HS-27A (cell line): ENCODE results near the gene DBNDD2.
A peak's percentile ranks its signal among the peaks of the same experiment; 100 is the strongest.

Experiments used
- DNase-seq: peaks from one replicate; pipeline ENCODE4 v3.0.0-alpha.2; 2012; ENCODE audit warnings: low read depth, missing footprints

DBNDD2 gene

DNA sequence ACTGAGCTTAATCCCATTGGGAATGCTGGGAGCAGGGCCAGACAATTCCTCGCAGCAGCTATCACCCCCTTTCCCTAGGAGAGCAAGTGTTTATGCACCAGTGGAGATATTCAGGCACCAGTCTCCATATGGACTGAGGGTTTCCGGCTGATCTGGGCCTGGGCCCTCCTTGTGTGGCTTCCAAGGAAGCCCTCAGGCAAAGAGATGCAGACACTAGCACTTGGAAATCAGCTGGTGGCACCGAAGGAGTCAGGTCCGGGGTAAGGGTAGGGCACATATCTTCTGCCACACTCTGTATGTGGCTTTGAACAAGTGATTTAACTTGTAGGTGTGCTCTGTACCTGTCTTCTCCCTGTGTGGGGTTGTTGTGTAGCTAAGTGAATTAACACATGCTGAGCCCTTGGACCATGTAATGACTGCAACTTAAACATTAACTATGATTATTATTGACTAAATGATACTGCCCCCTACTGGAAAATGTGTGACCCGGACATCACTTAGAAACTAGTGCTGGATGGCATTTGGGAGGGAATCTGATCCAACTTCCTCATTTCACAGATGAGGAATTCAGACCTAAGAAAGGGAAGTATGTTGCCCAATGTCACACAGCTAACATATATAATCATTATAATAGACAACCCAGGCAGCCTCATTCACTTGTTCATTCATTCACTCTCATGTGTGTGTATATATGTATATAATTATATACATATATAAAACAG lies 42.2 kb downstream of the DBNDD2 start:
- DNase-seq, result peak; percentile 34

DNA sequence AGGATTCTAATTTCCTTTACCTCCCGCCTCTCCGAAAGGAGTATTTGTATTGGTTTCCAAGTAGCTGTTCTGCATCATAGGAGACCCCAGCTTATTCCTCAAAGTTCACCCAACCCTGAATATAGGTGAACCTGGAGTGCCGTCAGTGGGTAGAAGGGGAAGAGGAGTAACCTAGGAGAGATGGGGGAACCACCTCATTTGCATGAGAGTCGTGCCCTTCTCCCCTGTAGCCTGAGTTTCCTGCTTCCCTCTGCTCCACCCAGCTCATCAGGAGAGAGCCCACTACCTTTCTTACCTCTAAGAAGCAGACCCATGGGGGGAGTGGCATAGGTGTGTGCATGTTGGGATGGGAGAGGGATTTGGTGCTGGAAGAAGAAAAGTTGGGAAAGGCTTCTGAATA lies 44.1 kb downstream of the DBNDD2 start:
- no peak for DNase-seq

DNA sequence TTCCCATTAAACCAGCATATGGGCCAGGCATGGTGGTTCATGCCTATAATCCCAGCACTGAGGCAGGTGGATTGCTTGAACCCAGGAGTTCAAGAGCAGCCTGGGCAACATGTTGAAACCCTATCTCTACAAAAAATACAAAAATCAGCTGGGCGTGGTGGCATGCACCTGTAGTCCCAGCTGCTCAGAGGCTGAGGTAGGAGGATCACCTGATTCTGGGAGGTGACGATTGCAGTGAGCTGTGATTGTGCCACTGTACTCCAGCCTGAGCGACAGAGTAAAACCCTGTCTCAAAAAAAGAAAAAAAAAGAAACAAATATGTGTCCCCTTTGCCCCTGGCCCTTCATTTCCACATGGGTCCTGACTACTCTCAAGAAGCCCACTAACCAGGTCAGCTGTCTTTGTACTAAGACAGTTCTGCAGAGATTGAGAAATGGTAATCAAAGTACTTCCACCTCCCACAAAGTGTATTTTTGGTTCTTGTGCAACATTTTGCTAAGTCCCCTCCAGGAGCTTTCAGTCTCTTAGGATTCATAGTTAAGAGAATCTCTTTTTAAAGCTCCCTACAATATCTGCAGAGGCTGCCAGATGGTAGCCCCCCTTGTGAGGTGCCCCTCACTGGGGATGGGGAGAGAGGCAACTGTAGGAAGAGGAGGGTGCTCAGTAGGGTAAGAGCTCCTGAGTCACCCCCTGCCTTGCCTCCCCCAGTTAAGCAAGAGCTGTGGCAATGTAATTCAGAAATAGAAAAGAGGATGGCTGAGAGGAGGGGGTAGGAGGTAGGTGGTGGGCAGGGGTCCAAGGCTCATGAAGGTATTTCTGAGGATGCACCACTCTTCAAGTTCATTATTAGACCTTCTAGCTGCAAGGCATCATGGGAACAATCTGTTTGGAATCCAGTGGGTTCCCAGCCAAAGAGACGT lies 44.9 kb downstream of the DBNDD2 start:
- DNase-seq, result no peak

DNA sequence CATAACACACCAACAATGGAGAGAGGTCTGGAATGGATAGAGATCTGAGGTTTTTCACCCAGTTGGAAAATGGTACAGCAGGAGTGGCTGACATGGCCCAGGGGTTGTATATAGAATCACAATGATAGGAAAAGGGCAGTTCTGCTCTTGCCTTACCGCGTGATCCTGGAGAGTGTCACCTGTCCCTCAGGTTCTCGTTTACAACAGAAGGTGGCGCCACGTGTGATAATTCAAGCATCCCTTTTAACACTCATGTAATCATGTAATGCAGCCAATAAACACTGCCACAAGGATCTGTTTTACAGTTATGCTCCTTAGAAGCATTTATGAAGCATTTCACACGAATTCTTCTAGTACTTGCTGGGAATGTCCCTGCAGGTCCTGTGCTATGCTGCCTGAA lies 48.5 kb downstream of the DBNDD2 start:
- no peak for DNase-seq

DNA sequence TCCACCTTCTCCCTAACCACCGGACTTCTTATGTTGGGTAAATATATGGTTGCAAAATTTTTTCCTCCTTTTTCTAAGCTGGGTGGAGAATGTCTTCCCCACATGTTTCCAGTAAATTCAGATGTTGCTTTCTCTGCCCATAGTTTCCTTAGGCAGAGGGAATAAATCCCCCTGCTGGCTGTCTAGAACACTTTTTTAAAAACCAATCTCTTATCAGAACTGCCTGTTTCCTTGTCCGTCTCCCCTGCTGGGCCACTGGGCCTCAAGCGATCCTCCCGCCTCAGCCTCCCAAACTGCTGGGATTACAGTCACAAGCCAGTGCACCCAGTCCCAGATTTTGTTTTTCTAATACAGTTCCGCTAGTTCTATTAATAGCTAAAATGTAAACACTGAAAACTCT lies 51.5 kb downstream of the DBNDD2 start:
- DNase-seq, result no peak
